Activated T-cell treated with anti-CD3 and anti-CD28 coated beads, Interleukin-2, amount 50 U/mL, for 72 hours (primary cell): ENCODE results near the gene CENPC. TPM values are rescaled to one million over a fixed set of nuclear protein-coding genes. Genes with fewer than 3 reads are reported as not detected.
"Not testable (repeated sequence)": the region's sequence is repeated elsewhere in the genome, so short reads cannot be mapped to it uniquely, and the experiment has no call there.

Experiments
- ATAC-seq, 2 donors: fragments of 150-1000 bp; cut with Tn5 transposase; replicated peaks in 1 of 2; 2 replicates each; pipeline ENCODE4 v1.10.0; 2021; ENCODE audit warnings: moderate library complexity in 2 of 2, mild to moderate bottlenecking in 1 of 2
- DNase-seq, 2 donors: peaks; one replicate each; pipeline ENCODE4 v3.0.0; 2021 to 2022; ENCODE audit warnings: mixed read lengths in 1 of 2
- H3K27ac Mint-ChIP-seq: one replicate; pipeline ENCODE4 v1.8.0; 2022; ENCODE audit warnings: mild to moderate bottlenecking, moderate library complexity, mixed read lengths
- H3K27me3 Mint-ChIP-seq: one replicate; pipeline ENCODE4 v1.8.0; 2022; ENCODE audit warnings: low read depth, mixed read lengths
- H3K36me3 Mint-ChIP-seq, 2 donors: one replicate each; pipeline ENCODE4 v1.8.0; 2022; ENCODE audit warnings: mixed read lengths in 2 of 2, mild to moderate bottlenecking in 1 of 2; ENCODE audit not compliant: insufficient read depth in 2 of 2
- H3K4me1 Mint-ChIP-seq: one replicate; pipeline ENCODE4 v1.8.0; 2022; ENCODE audit warnings: low read depth, mixed read lengths
- H3K4me3 Mint-ChIP-seq, 2 donors: one replicate each; pipeline ENCODE4 v1.8.0; 2022; ENCODE audit warnings: mild to moderate bottlenecking in 2 of 2, mixed read lengths in 2 of 2, moderate library complexity in 2 of 2
- H3K9me3 Mint-ChIP-seq, 2 donors: one replicate each; pipeline ENCODE4 v1.8.0; 2022; ENCODE audit warnings: mixed read lengths in 2 of 2
- total RNA-seq, 2 donors: library from RNA; stranded (reverse); gene quantifications; one replicate each; pipeline ENCODE4 v1.2.3, GENCODE V29; 2022

The CENPC gene
- total RNA-seq, 2 donors from 2014 or later: 42.8 to 44.7 TPM

DNA sequence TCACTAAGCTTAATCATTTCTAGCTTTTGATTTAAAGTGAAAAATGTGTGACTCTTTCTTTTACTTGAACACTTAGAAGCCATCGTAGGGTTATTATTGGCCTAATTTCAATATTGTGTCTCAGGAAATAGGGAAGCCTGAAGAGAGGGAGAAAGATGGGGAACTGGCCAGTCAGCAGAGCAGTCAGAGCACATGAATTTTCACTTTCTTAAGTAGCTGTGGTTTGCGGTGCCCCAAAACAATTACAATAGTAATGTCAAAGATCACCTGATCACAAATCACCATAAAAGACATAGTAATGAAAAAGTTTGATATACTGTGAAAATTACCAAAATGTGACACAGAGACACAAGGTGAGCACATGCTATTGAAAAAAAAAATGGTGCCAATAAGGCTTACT lies 45.5 kb downstream of the CENPC start:
- Mint-ChIP-seq H3K9me3 (no peaks in the 10 kb centered on the region), H3K36me3 (peaks cover 15 to 38% of the 10 kb centered on the region in 2 donors), H3K4me1 (peaks cover 9% of the 10 kb centered on the region), H3K4me3 (peak overlapping the region in 1 of 2 donors; percentile 19), H3K27me3 (no peaks in the 10 kb centered on the region), H3K27ac (peak overlapping the region; percentile 22)
- DNase-seq (no peak), ATAC-seq (no peak)

- no peaks in the 10 kb centered on the region for H3K27me3 Mint-ChIP-seq
- DNase-seq (no peak), ATAC-seq (peak; percentile 52 to 86)
- H3K27ac Mint-ChIP-seq: no peak overlapping the region
- no peak overlapping the region for H3K4me3 Mint-ChIP-seq
- H3K36me3 Mint-ChIP-seq: peaks cover 26 to 53% of the 10 kb centered on the region in 2 donors
- H3K9me3 Mint-ChIP-seq: peaks cover 12 to 16% of the 10 kb centered on the region in 2 donors
- no peaks in the 10 kb centered on the region for H3K4me1 Mint-ChIP-seq
These were observed 61.3 kb downstream of the CENPC start for GRCh38 chr4:67483868-67484602.

DNA sequence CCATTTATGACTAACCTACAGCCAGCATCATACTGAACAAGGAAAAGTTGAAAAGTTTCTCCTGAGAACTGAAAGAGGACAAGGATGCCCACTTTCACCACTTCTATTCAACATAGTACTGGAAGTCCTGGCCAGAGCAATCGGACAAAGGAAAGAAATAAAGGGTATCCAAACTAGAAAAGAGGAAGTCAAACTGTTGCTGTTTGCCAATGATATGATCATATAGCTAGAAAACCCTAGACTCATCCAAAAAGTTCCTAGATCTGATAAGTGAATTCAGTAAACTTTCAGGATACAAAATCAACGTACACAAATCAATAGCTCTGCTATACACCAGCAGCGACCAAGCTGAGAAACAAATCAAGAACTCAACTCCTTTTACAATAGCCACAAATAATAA lies 64.5 kb downstream of the CENPC start:
- ATAC-seq (no peak), DNase-seq (no peak)
- Mint-ChIP-seq H3K9me3 (peaks cover 19 to 21% of the 10 kb centered on the region in 2 donors), H3K36me3 (peaks cover 47 to 72% of the 10 kb centered on the region in 2 donors), H3K4me3 (no peak overlapping the region), H3K27me3 (no peaks in the 10 kb centered on the region), H3K27ac (no peak overlapping the region), H3K4me1 (peaks cover 6% of the 10 kb centered on the region)

GRCh38 chr4:67475155-67475554 lies 70.1 kb downstream of the CENPC start:
- DNase-seq (peak; percentile 4 to 10), ATAC-seq (peak in 1 of 2 donors; percentile 67)
- Mint-ChIP-seq H3K9me3 (peaks cover 10 to 13% of the 10 kb centered on the region in 2 donors), H3K4me3 (no peak overlapping the region), H3K27ac (peak overlapping the region; percentile 24), H3K27me3 (no peaks in the 10 kb centered on the region), H3K36me3 (peaks cover 37 to 59% of the 10 kb centered on the region in 2 donors), H3K4me1 (peaks cover 12% of the 10 kb centered on the region)

DNA sequence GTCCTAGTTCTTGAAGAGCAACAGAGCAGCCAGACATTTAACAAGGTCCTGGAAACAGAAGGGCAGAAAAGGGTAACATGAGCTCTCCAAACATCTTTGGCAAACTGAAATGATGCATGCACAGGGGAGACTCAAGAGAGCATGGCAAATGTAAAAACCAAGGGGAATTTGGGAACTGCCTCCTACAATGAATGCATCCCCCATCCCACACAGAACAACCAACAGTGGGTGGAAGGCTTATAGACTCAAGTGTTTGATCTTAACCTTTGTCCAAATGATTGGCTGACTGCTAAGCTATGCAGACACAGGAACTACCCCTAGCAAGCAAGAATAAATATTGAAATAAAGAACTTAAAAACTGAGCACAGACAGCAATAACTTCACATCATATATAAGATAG lies 74.4 kb downstream of the CENPC start:
- DNase-seq (no peak), ATAC-seq (no peak)
- Mint-ChIP-seq H3K27me3 (no peaks in the 10 kb centered on the region), H3K4me1 (peaks cover 7% of the 10 kb centered on the region), H3K27ac (no peak overlapping the region), H3K36me3 (peaks cover 11 to 24% of the 10 kb centered on the region in 2 donors), H3K9me3 (no peaks in the 10 kb centered on the region), H3K4me3 (no peak overlapping the region)

- Mint-ChIP-seq H3K27ac (no peak overlapping the region), H3K4me1 (no peaks in the 10 kb centered on the region), H3K36me3 (peaks cover 7 to 16% of the 10 kb centered on the region in 2 donors), H3K4me3 (no peak overlapping the region), H3K27me3 (no peaks in the 10 kb centered on the region), H3K9me3 (no peaks in the 10 kb centered on the region)
- DNase-seq (no peak), ATAC-seq (no peak)
These were observed 76.5 kb downstream of the CENPC start for GRCh38 chr4:67468830-67469229.

DNA sequence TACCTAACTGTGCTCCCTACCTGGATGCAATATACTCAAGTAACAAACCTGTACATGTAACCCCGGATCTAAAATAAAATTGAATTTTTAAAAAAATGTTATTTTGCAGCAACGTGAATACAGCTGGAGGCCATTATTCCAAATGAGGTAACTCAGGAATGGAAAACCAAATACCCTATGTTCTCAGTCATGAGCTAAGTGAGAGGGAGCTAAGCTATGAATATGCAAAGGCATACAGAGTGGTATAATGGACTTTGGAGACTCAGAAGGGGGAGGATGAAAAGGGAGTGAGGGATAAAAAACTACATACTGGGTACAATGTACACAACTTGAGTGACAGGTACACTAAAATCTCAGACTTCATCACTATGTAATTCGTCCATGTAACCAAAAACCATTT lies 78.6 kb downstream of the CENPC start:
- Mint-ChIP-seq H3K4me3 (no peak overlapping the region), H3K4me1 (no peaks in the 10 kb centered on the region), H3K27me3 (no peaks in the 10 kb centered on the region), H3K9me3 (no peaks in the 10 kb centered on the region), H3K36me3 (peaks cover 7% of the 10 kb centered on the region in 2 donors), H3K27ac (no peak overlapping the region)
- no peak for ATAC-seq
- DNase-seq: no peak

DNA sequence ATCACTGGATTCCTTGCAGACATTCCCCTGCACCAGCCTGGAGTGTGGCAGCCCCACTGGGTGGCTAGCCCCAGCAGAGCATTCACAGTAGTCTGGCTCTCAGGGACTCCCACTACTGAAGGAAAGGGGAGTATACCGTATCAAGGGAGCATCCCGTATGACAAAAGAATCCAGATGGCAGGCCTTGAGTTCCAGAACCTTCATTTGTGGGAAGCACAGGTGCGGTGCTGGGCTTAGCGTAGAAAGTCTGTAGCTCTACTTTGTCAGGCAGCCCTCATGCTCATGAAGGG lies 79.6 kb downstream of the CENPC start:
- ATAC-seq (peak in 1 of 2 donors; percentile 26), DNase-seq (no peak)
- H3K4me1 Mint-ChIP-seq: no peaks in the 10 kb centered on the region
- H3K9me3 Mint-ChIP-seq: no peaks in the 10 kb centered on the region
- H3K4me3 Mint-ChIP-seq: no peak overlapping the region
- H3K27ac Mint-ChIP-seq: no peak overlapping the region
- peaks cover 5 to 6% of the 10 kb centered on the region in 2 donors for H3K36me3 Mint-ChIP-seq
- H3K27me3 Mint-ChIP-seq: no peaks in the 10 kb centered on the region

- Mint-ChIP-seq H3K4me1 (no peaks in the 10 kb centered on the region), H3K27me3 (no peaks in the 10 kb centered on the region), H3K9me3 (no peaks in the 10 kb centered on the region), H3K27ac (no peak overlapping the region), H3K36me3 (peaks cover 3 to 7% of the 10 kb centered on the region in 2 donors), H3K4me3 (no peak overlapping the region)
- no peak for DNase-seq
- ATAC-seq: peak; percentile 3 to 5
These were observed 80.1 kb downstream of the CENPC start for GRCh38 chr4:67465032-67465762.

- Mint-ChIP-seq H3K9me3 (no peaks in the 10 kb centered on the region), H3K4me3 (no peak overlapping the region), H3K27ac (peak overlapping the region; percentile 19), H3K36me3 (peaks cover 8 to 13% of the 10 kb centered on the region in 2 donors), H3K27me3 (no peaks in the 10 kb centered on the region), H3K4me1 (no peaks in the 10 kb centered on the region)
- DNase-seq (no peak), ATAC-seq (no peak)
These were observed 84.7 kb downstream of the CENPC start for GRCh38 chr4:67460574-67460973.

GRCh38 chr4:67459164-67459563 lies 86.1 kb downstream of the CENPC start:
- H3K9me3 Mint-ChIP-seq: no peaks in the 10 kb centered on the region
- no peaks in the 10 kb centered on the region for H3K4me1 Mint-ChIP-seq
- DNase-seq (no peak), ATAC-seq (no peak)
- no peaks in the 10 kb centered on the region for H3K27me3 Mint-ChIP-seq
- peaks cover 11 to 13% of the 10 kb centered on the region in 2 donors for H3K36me3 Mint-ChIP-seq
- no peak overlapping the region for H3K4me3 Mint-ChIP-seq
- H3K27ac Mint-ChIP-seq: no peak overlapping the region

DNA sequence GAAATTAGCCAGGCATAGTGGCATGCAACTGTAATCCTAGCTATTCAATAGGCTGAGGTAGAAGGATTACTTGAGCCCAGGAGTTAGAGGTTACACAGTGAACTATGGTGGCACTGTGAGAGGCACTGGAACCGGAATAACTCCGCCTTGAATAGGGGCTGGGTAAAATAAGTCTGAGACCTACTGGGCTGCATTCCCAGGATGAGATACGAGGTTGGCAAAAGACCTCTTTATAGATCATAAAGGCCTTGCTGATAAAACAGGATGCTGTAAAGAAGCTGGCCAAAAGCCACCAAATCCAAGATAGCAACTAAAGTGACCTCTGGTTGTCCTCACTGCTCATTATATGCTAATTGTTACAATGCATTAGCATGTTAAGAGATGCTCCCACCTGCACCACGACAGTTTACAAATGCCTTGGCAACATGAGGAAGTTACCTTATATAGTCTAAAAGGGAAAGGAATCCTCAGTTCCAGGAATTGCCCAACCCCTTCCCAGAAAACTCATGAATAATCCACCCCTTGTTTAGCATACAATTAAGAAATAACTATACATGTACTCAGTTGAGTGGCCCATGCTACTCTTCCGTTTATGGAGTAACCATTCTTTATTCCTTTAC lies 88.6 kb downstream of the CENPC start:
- Mint-ChIP-seq H3K4me3 (no peak overlapping the region), H3K27ac (no peak overlapping the region), H3K27me3 (no peaks in the 10 kb centered on the region), H3K9me3 (peaks cover 3 to 4% of the 10 kb centered on the region in 2 donors), H3K36me3 (peaks cover 11 to 19% of the 10 kb centered on the region in 2 donors), H3K4me1 (peaks cover 5% of the 10 kb centered on the region)
- no peak for DNase-seq
- no peak for ATAC-seq

DNA sequence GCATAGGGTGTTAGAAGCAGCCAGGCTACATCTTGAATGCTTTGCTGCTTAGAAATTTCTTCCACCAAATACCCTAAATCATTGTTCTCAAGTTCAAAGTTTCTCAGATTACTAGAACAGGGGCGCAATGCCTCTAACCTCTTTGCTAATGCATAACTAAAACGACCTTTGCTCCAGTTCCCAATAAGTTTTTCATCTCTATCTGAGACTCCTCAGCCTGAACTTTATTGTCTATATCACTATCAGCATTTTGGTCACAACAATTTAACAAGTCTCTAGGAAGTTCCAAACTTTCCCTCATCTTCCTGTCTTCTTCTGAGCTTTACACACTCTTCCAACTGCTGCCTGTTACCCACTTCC lies 92.5 kb downstream of the CENPC start:
- not testable (repeated sequence) for ATAC-seq

More for the DNA sequence above, 92.5 kb downstream of the CENPC start:
- H3K27me3 Mint-ChIP-seq, H3K9me3 Mint-ChIP-seq, H3K4me3 Mint-ChIP-seq, H3K27ac Mint-ChIP-seq, H3K4me1 Mint-ChIP-seq, DNase-seq: not testable (repeated sequence)
- peaks cover 7 to 15% of the 10 kb centered on the region in 2 donors for H3K36me3 Mint-ChIP-seq
